Breast epithelium (tissue), 3 donors: ENCODE data around the gene TCAF1.

Source experiments
- CTCF ChIP-seq, 3 donors: fragments of 450-650 bp; IDR thresholded peaks; one replicate each; pipeline ENCODE4 v1.5.1; 2016 to 2017; ENCODE audit warnings: antibody characterized with exemption in 3 of 3, mild to moderate bottlenecking in 3 of 3, moderate library complexity in 3 of 3
- POLR2A ChIP-seq: fragments of 450-650 bp; IDR thresholded peaks from one replicate; pipeline ENCODE4 v1.6.1; 2016; ENCODE audit warnings: antibody characterized with exemption, mild to moderate bottlenecking, moderate library complexity
- POLR2AphosphoS5 ChIP-seq, 3 donors: sonication (generic); formaldehyde crosslinking; IDR thresholded peaks; one replicate each; pipeline ENCODE4 v1.6.1; 2017; ENCODE audit warnings: antibody characterized with exemption in 3 of 3

- TF ChIP-seq CTCF (IDR thresholded peaks at IDR 0.05) (no peak), POLR2A (no peak), POLR2AphosphoS5 (IDR thresholded peaks at IDR 0.05) (no peak)
Observed at GRCh38 chr7:143884969-143885559, 16.9 kb downstream of the TCAF1 start.
